Astrocyte of the hippocampus (primary cell): ENCODE measurements around the gene RASSF10.
A peak's percentile ranks its signal among the peaks of the same experiment; 100 is the strongest.

Source experiments
- DNase-seq: peaks from one replicate; pipeline ENCODE4 v3.0.0; 2011; ENCODE audit warnings: low read depth, low spot score

Gene RASSF10

GRCh38 chr11:13008625-13009475 lies at the start of gene RASSF10:
Gene RASSF10 (plus strand): TSS chr11:13009316. CDS start chr11:13009577, 261 bp downstream.
- peak; percentile 94 for DNase-seq

GRCh38 chr11:12961615-12962014 lies 47.5 kb upstream of the RASSF10 start:
- no peak for DNase-seq

- no peak for DNase-seq
These were observed 46.8 kb upstream of the RASSF10 start for GRCh38 chr11:12962306-12962705.

- no peak for DNase-seq
These were observed 46.1 kb upstream of the RASSF10 start for GRCh38 chr11:12963051-12963450.

DNA sequence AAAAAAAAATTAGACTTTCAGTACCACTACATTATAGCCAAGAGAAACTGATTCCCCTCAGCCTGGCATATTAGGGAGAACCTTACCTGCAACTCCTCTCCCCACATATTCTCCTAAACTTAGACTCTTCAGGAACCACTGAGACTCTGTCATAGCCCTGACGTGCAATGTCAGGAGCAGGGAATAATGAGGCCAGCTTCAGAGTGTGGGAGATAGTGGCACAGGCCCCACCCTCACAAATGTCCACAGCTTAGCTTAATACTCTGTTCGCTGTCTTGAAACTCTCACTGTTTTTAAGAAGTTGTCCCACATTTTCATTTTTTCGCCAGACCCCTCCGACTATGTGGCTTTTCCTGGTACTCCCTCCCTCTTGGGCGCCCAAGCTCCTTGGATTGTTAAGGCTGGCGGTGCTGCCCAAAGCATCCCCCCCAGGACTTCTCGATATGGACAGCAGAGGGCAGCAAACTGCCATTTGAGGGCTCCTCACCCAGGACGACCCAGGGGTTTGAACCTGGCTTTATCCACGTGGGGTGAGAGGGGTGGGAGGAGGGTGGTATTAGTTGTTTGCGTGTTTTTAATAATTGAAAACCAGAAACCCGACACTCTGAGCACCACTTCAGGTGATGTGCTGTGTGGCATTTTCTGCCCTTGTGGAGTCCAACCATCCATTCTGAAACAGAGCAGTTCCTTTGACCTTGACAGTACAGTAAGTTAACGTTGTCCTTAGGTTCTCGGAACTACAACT lies 45.2 kb upstream of the RASSF10 start:
- DNase-seq, result peak; percentile 87

DNA sequence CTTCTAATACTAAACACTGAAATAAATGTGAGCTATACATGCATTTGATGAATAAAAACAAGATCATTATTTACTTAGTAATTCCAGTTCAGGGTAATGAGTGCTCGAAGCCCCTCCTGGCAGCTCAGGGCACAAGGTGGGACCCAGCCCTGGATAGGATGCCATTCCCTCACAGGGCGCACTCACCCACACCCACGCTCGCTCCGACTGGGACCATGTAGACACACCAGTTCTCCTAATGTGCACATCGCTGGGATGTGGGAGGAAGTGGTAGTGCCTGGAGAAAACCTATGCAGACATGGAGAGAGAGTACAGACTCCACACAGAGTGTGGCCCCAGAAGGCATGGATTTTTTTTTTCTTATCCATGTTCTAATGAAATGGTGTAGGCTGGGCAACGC lies 44.5 kb upstream of the RASSF10 start:
- no peak for DNase-seq

DNA sequence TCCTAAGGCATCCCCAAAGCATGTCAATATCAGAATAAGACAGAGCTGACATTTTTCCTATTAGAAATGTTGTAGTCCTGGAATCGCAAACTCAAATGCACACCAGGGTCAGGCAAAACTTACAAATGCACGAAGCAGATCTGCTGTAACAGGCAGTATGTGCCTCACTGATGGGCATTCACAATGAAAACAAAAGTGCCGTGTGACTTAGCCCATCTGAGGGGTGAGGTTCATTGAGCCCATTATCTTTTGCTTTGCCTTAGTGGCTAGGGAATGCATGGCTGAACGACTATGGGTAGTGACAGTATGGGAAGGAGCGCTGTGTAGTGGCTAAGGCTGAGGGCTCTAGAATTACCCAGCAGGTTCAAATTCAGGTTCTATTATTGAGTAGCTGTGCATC lies 43.1 kb upstream of the RASSF10 start:
- no peak for DNase-seq

GRCh38 chr11:12968101-12968500 lies 41.0 kb upstream of the RASSF10 start:
- no peak for DNase-seq

GRCh38 chr11:12968826-12969225 lies 40.3 kb upstream of the RASSF10 start:
- no peak for DNase-seq

DNA sequence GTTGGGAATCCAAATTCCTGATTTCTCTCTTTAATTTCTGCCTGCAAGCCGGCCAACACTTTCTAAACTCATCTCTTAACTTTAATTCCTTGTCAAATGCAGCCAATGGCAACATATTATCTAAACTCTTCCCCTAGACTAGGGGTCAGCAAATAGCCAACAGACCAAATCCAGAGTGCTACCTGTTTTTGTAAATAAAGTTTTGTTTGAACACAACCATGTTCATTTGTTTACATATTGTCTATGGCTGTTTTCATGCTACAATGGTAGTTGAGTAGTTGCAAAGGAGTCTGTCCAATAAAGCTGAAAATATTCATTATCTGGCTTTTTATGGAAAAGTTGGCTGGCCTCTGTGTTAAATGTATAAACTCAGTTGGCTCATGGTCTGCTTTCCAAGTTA lies 37.2 kb upstream of the RASSF10 start:
- no peak for DNase-seq

DNA sequence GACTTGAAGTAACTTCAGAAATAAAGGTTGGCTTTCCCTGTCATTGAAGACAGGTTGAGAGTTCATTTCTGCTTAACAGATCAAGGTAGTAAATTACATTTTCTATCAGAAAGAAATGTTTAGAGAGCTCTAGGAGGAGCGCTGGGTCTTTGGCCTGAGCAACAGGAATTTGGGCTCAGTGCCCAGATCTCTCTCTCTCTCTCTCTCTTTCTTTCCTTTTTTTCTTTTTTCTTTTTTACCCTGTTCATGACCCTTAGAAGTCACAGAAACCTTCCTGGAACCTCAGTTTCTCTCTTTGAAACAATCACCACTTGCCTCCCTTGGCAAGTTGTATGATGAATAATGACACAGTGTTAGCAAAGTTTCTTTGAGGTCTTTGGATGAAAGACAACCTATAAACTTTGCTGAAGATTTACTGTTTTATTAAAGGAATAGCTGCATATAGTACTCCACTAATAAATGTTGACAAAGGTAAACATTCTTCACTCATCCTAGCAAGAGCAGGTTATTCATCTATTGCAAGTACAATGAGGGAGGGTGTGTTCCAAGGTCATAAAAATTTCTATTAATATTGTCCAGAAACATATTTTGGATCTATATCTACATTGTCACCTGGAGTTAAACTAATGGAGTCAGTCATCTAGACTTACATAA lies 35.5 kb upstream of the RASSF10 start:
- DNase-seq, result peak; percentile 69

- DNase-seq, result no peak
These were observed 33.9 kb upstream of the RASSF10 start for GRCh38 chr11:12975195-12975594.

GRCh38 chr11:12979928-12980689 lies 29.0 kb upstream of the RASSF10 start:
- DNase-seq, result no peak

DNA sequence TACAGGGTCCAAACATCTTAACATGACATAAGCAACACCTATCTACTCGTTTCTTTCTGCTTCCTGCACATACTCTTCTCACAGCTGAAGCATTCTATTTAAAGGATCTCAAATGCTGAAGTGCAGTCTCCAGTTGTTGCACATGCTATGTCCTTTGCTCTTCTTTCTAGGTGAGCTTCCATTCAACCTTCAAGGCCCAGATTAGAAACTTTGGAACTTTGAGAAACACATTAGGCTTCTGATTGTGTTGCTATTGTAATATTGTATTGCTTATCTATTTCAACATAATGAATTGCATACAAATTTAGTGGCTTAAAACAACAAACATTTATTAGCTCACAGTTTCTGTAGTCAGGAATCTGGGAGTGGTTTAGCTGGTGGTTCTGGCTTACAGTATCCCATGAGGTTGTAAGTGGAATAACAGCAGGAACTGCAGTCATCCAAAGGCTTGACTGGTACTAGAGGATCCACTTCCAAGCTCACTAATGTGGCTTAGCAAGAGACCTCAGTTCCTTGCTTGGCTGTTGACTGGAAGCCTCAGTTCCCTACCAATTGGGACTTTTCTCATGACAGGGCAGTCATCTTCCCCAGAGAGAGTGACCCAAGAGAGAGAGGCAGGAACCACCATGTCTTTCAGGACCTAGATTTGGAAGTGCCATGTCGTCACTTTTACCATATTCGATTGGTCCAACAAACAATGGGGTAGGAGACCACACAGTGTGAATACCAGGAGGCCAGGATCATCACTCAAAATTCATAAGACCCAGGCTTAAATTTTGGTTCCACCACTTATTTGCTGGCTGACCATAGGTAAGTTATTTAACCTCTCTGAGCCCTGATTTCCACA lies 27.2 kb upstream of the RASSF10 start:
- DNase-seq, result no peak

GRCh38 chr11:12983336-12983735 lies 25.8 kb upstream of the RASSF10 start:
- DNase-seq, result no peak

DNA sequence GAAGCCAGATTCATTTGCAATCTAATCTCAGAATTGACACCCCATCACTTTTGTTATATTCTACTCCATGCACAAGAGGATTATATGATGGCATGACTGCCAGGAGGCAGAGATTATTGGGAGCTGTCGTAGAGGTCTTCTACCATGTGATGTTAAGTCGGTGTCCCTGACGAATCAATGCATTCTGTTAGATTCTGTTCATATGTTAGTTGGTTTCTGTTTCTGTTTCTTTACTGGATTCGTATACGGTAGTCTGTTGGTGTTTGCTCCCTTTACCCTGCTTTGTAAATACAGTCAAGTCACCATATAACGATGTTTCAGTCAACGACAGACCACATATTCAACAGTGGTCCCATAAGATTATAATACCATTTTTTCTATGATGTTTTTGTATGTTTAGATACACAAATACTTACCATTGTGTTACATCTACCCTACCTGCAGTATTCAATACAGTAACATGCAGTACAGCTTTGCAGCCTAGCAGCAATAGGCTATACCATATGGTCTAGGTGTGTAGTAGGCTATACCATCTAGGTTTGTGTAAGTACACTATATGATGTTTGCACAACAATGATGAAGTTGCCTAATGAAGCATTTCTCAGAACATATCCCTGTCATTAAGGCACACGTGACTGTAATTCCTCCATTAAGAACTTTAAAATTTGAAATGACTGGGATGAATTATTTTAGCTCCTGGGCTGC lies 22.8 kb upstream of the RASSF10 start:
- DNase-seq, result no peak

GRCh38 chr11:12989428-12990161 lies 19.5 kb upstream of the RASSF10 start:
- peak; percentile 61 for DNase-seq

- no peak for DNase-seq
These were observed 19.0 kb upstream of the RASSF10 start for GRCh38 chr11:12990162-12990480.

- DNase-seq, result no peak
These were observed 17.7 kb upstream of the RASSF10 start for GRCh38 chr11:12991426-12991825.

GRCh38 chr11:12993626-12994025 lies 15.5 kb upstream of the RASSF10 start:
- no peak for DNase-seq
